Measurements from ENCODE around the gene ATF6.

ATF6 gene

GRCh38 chr1:161973924-161974845, 208.1 kb downstream of the ATF6 start:
- H3K27me3 ChIP-seq (ENCODE audit: insufficient read depth, low read depth, severe bottlenecking), result peaks cover 69% of the 10 kb centered on the region
- no peak overlapping the region for H3K27ac ChIP-seq
- no peaks in the 10 kb centered on the region for H3K36me3 ChIP-seq
- no peak for DNase-seq
- peaks cover 4% of the 10 kb centered on the region for H3K9me3 ChIP-seq (ENCODE audit: severe bottlenecking)
- TF ChIP-seq CTCF (IDR thresholded peaks at IDR 0.05; ENCODE audit: low read depth, low read length), result no peak
- H3K4me3 ChIP-seq (ENCODE audit: low read depth, low read length), result no peak overlapping the region

DNA sequence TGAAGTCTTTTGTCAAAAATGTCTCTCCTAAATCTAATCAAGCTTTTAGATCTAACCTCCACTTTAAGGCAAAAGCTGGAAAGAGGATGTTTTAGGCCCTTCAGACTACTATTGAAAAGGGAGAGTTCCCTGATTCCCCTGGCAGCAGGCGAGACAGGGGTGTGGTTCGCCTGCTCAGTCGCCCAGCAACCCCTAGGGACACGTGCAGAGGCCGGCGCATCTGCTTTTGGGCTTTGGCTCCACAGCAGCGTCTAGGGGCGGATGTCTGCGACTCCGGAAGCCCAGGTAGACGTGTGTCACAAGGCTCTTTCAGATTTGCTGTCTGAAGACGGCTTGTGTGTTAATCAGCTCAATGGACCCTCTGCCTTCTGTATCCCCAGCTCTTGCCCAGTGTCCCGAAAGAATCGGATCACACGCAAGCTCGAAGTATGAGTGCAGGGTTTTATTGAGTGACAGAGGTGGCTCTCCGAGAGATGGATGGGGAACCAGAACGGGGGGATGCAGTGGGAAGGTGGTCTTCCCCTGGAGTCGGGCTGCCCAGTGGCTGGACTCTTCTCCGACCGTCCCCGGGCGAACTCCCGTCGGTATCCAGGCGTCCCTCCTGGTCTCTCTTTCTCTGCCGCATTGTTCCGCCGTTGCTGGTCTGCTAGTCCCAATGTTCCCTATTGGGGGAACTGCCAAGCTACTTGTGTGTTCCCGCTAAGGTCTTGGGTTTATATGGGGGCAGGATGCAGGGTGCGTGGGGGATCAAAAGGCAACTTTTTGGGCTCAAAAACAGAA, 212.1 kb downstream of the ATF6 start:
- H3K27ac ChIP-seq, result no peak overlapping the region
- H3K27me3 ChIP-seq (ENCODE audit: insufficient read depth, low read depth, severe bottlenecking), result peaks cover 97% of the 10 kb centered on the region
- H3K4me3 ChIP-seq (ENCODE audit: low read depth, low read length), result no peak overlapping the region
- peaks cover 4% of the 10 kb centered on the region for H3K9me3 ChIP-seq (ENCODE audit: severe bottlenecking)
- no peak for DNase-seq
- no peak for TF ChIP-seq CTCF (IDR thresholded peaks at IDR 0.05; ENCODE audit: low read depth, low read length)
- no peaks in the 10 kb centered on the region for H3K36me3 ChIP-seq

DNA sequence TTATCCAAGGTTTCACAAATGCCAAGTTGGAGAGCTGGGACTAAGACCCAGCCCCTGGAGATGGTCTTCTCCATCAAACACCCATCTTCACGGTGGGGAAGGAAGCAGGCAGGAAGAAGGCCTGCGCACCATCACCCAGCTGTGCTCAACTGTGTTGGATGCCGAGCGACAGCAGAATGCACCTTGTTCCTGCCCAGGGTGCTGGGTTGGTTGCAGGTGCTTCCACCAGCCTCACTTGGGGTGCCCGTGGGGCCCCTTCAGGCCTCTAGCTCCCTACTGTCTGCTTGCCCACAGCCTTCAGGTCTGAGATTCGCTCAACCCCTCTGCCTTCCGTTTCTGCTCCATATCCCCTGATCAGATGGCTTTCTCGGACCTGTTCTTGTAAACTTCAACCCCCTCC, 215.0 kb downstream of the ATF6 start:
- no peak overlapping the region for H3K4me3 ChIP-seq (ENCODE audit: low read depth, low read length)
- peaks cover 98% of the 10 kb centered on the region for H3K27me3 ChIP-seq (ENCODE audit: insufficient read depth, low read depth, severe bottlenecking)
- DNase-seq, result no peak
- peaks cover 14% of the 10 kb centered on the region for H3K9me3 ChIP-seq (ENCODE audit: severe bottlenecking)
- no peaks in the 10 kb centered on the region for H3K36me3 ChIP-seq
- no peak overlapping the region for H3K27ac ChIP-seq
- TF ChIP-seq CTCF (IDR thresholded peaks at IDR 0.05; ENCODE audit: low read depth, low read length), result no peak

- peaks cover 98% of the 10 kb centered on the region for H3K27me3 ChIP-seq (ENCODE audit: insufficient read depth, low read depth, severe bottlenecking)
- no peaks in the 10 kb centered on the region for H3K36me3 ChIP-seq
- no peak overlapping the region for H3K4me3 ChIP-seq (ENCODE audit: low read depth, low read length)
- peaks cover 18% of the 10 kb centered on the region for H3K9me3 ChIP-seq (ENCODE audit: severe bottlenecking)
- TF ChIP-seq CTCF (IDR thresholded peaks at IDR 0.05; ENCODE audit: low read depth, low read length), result no peak
- no peak overlapping the region for H3K27ac ChIP-seq
- no peak for DNase-seq
These were observed 215.8 kb downstream of the ATF6 start for GRCh38 chr1:161981735-161982506.

GRCh38 chr1:161982507-161982895, 216.4 kb downstream of the ATF6 start:
- DNase-seq, result no peak
- TF ChIP-seq CTCF (IDR thresholded peaks at IDR 0.05; ENCODE audit: low read depth, low read length), result no peak
- H3K27ac ChIP-seq, result no peak overlapping the region
- H3K9me3 ChIP-seq (ENCODE audit: severe bottlenecking), result peaks cover 24% of the 10 kb centered on the region
- H3K27me3 ChIP-seq (ENCODE audit: insufficient read depth, low read depth, severe bottlenecking), result peaks cover 98% of the 10 kb centered on the region
- no peaks in the 10 kb centered on the region for H3K36me3 ChIP-seq
- H3K4me3 ChIP-seq (ENCODE audit: low read depth, low read length), result no peak overlapping the region
